ENCODE measurements around the gene AP4E1.
"Not testable (repeated sequence)": the region's sequence is repeated elsewhere in the genome, so short reads cannot be mapped to it uniquely, and the experiment has no call there.

The AP4E1 gene

GRCh38 chr15:50997371-50998051 is 89.0 kb downstream of the AP4E1 start:
- no peak for TF ChIP-seq ZNF274 (IDR thresholded peaks at IDR 0.05; ENCODE audit: low read depth, low read length)
- H3K4me3 ChIP-seq (ENCODE audit: low read length): no peak overlapping the region

GRCh38 chr15:51004103-51004551 is 95.6 kb downstream of the AP4E1 start:
- H3K4me3 ChIP-seq (ENCODE audit: low read length): no peak overlapping the region
- no peak for TF ChIP-seq ZNF274 (IDR thresholded peaks at IDR 0.05; ENCODE audit: low read depth, low read length)

GRCh38 chr15:51006336-51006985 is 98.0 kb downstream of the AP4E1 start:
- H3K4me3 ChIP-seq (ENCODE audit: low read length): no peak overlapping the region
- no peak for TF ChIP-seq ZNF274 (IDR thresholded peaks at IDR 0.05; ENCODE audit: low read depth, low read length)

DNA sequence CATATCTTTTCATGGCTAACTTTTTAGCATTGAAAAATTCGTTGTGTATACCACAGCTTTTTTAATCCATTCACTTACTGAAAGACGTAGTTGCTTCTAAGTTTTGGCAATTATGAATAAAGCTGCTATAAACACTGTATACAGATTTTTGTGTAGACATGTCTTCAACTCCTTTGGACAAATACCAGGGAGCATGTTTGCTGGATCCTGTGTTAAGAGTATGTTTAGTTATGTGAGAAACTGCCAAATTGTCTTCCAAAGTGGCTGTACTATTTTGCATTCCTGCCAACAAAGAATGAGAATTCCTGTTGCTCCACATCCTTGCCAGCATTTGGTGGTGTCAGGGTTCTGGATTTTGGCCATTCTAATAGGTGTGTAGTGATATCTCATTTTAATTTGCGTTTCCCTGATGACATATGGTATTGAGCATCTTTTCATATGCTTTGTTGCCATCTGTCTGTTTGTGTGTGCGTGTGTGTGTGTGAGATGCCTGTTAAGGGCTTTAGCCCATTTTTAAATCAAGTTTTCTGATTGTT is 98.7 kb downstream of the AP4E1 start:
- no peak for TF ChIP-seq ZNF274 (IDR thresholded peaks at IDR 0.05; ENCODE audit: low read depth, low read length)
- no peak overlapping the region for H3K4me3 ChIP-seq (ENCODE audit: low read length)

DNA sequence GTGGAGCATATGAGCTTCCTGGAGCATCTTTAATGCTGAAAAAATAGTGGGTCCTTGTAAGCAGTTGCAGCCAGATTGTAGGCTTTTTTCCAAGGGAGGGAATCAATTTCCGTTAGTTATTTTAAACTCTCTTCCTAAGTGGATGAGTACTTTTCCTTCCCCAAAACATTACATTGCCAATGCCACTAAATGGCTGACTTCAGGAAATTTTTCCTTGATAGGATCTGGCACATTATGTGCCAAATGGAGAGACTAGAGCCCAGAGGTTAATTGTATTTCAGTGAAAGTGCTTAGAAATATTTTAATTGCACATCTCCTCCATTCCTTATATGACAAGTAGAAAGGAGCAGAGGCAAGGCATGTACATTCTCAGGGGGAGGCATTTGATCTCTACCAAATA is 102.7 kb downstream of the AP4E1 start:
- H3K4me3 ChIP-seq (ENCODE audit: low read length): no peak overlapping the region
- no peak for TF ChIP-seq ZNF274 (IDR thresholded peaks at IDR 0.05; ENCODE audit: low read depth, low read length)

- H3K4me3 ChIP-seq (ENCODE audit: low read length): no peak overlapping the region
- TF ChIP-seq ZNF274 (IDR thresholded peaks at IDR 0.05; ENCODE audit: low read depth, low read length): no peak
Observed at GRCh38 chr15:51016615-51017014, 108.1 kb downstream of the AP4E1 start.

- TF ChIP-seq ZNF274 (IDR thresholded peaks at IDR 0.05; ENCODE audit: low read depth, low read length): no peak
- H3K4me3 ChIP-seq (ENCODE audit: low read length): no peak overlapping the region
Observed at GRCh38 chr15:51022206-51022605, 113.7 kb downstream of the AP4E1 start.

DNA sequence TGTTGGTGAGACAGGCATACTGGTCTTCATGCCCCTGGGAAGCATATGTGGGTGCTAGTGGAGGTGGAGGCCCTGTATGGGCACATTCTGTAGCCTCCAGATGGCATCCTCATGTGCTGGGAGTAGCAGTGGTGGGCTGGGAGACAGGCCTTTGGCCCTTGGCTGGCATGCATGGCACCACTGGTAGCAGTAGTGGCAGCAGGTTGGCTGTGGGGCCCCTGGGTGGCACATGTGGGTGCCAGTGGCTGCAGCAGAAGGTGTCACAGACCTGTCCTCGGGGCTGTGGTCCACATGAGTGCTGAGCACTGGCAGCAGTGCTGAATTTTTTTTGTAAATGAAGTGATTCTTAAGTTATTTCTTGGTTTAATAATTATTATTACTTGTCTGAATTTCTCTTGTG is 115.0 kb downstream of the AP4E1 start:
- no peak for TF ChIP-seq ZNF274 (IDR thresholded peaks at IDR 0.05; ENCODE audit: low read depth, low read length)
- H3K4me3 ChIP-seq (ENCODE audit: low read length): no peak overlapping the region

DNA sequence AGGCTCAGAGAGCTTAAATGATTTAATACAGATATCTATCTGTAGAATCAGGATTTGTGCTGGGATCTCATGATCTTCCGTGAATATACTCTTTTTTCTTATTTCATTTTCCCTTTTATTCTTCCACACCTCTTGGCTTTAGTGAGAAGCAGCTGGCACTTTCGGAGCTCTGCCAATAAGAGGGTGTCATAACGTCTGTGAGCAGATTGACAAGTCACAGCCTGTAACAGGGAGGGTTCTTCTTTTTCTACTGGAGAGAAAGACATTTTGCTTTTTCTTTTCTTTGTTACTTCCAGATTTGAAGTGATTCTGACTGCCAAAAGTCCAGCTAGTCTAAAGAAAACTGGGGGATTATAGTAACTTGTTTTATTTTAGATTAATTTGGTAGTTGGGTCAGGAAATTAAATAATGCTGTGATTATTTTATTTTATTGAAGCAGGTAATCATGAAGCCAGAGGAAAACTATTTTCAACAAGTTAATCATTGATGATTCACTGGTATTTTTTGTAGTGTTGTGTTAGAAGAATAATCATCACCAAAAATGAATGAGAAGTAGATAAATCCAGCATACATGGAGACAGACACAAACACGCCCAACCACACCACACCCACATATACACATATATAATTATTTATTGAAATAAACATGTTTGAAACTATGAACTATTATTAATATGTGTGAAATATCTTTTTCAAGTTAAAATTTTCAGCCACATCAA is 116.4 kb downstream of the AP4E1 start:
- no peak for TF ChIP-seq ZNF274 (IDR thresholded peaks at IDR 0.05; ENCODE audit: low read depth, low read length)
- no peak overlapping the region for H3K4me3 ChIP-seq (ENCODE audit: low read length)

DNA sequence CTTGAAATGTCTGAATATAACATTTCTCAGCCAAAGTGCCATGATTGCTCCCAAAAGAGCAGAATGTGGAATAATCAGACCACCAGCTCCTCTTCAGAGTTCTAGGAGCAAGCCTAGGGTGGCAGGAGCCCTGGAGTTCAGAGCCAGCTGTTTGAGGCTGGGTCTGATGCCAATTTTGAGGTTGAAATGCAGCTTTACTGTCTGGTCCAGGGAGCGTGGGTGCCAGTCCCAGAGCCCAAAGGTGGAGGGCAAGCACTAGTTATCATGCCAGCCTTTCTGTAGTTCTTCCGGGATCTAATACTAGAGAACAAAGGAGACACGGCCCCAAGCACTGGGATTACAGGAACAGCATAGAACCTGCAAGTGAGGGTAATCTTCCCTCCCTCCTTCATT is 117.0 kb downstream of the AP4E1 start:
- TF ChIP-seq ZNF274 (IDR thresholded peaks at IDR 0.05; ENCODE audit: low read depth, low read length): no peak
- no peak overlapping the region for H3K4me3 ChIP-seq (ENCODE audit: low read length)

- no peak for TF ChIP-seq ZNF274 (IDR thresholded peaks at IDR 0.05; ENCODE audit: low read depth, low read length)
Observed at GRCh38 chr15:51030649-51031316, 122.3 kb downstream of the AP4E1 start.

DNA sequence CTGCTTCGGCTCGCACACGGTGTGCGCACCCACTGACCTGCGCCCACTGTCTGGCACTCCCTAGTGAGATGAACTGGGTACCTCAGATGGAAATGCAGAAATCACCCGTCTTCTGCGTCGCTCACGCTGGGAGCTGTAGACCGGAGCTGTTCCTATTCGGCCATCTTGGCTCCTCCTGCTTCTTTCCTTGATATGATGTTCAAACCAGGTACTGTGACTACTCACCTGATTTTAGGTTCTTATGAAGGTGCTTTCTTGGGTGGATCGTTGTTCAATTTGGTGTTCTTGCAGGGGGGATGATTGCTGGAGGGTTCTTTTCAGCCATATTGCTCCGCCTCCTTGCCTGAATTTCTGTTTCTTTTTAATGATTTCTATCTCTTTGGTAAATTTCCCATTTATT is 129.0 kb downstream of the AP4E1 start:
- H3K4me3 ChIP-seq (ENCODE audit: low read length): not testable (repeated sequence)

More at GRCh38 chr15:51030649-51031316, 122.3 kb downstream of the AP4E1 start:
- no peak overlapping the region for H3K4me3 ChIP-seq (ENCODE audit: low read length)

DNA sequence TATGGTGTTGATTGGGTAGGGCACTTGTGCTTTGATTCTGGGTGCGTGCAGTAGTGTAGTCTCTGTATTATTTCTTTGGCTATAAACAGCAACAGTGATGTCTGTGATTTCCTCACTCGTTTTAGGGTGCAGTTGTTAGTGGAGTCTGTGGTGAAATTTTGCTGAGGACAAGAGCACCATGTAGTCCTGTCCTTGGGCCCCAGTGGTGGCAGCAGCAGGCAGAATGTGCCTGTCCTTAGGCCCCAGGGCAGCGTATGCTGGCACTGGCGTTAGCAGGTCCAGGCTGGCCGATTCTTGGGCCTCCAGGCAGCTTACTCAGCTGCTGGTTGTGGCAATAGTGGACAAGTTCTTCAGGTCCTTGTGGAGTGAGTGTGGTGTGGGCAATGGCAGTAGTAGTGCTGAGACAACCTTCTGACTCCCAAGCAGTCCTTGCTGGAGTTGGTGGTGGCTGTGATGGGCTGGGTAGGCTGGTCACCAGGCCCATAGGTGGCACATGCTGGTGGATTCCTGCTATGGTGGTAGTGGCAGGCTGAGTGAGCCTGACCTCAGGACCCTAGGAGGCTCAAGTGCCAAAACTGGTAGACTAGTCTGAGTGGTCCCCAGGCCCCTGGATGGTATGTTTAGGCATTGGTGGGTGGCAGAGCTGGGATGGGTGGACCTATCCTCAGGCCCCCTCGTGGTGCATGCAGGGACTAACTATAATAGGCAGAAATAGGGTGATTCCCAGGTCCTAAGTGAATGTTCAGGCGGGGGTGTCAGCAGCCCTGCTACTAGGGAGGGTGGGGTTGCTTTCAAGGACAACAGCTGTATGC is 129.9 kb downstream of the AP4E1 start:
- TF ChIP-seq ZNF274 (IDR thresholded peaks at IDR 0.05; ENCODE audit: low read depth, low read length): no peak
- no peak overlapping the region for H3K4me3 ChIP-seq (ENCODE audit: low read length)

GRCh38 chr15:51038974-51039319 is 130.5 kb downstream of the AP4E1 start:
- no peak overlapping the region for H3K4me3 ChIP-seq (ENCODE audit: low read length)
- TF ChIP-seq ZNF274 (IDR thresholded peaks at IDR 0.05; ENCODE audit: low read depth, low read length): no peak

Measured in GM08714 (cell line).